Esophagus mucosa (tissue), 1 donor: ENCODE data around the gene L2HGDH. TPM values are rescaled to one million over a fixed set of nuclear protein-coding genes. Genes with fewer than 3 reads are reported as not detected.
"Not testable (repeated sequence)": the region's sequence is repeated elsewhere in the genome, so short reads cannot be mapped to it uniquely, and the experiment has no call there.

Experiments
- ATAC-seq: fragments of 200-7000 bp; cut with Tn5 transposase; one replicate; pipeline ENCODE4 v1.9.1; 2020
- total RNA-seq: library from RNA; stranded (reverse); gene quantifications from one replicate; pipeline ENCODE4 v1.2.4, GENCODE V29; 2023
- donor health status: DM: yes; HTN: yes; CAD: no.

L2HGDH gene
- total RNA-seq, 1 donor from 2014 or later: 6.0 TPM

DNA sequence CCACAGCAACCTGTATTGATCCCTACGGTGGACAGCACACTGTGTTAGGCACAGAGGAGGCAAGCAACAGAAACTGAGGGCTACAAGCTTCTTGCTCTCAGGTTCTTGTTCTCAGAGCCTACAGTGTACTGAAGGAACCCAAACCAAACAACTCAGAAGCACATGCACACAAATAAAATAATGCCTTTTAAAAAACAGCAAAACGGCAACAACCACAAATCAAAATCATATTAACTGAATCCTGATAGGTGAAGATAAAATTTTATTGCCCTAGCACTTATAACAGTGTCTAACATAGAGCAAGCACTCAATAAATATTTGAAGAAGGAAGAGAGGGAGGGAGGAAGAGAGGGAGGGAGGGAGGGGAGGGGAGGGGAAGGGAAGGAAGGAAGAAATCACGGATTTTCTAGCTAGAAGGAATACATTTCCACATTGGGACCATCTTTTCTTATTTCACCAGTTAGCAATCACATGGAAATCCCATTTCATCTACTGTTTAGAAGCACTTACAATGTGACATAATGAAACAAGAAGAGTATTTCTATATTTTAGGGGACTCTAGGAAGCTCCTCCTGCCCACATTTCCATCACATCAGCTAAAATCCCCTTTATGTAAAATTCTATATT is 27.3 kb upstream of the L2HGDH start:
- ATAC-seq: no peak

DNA sequence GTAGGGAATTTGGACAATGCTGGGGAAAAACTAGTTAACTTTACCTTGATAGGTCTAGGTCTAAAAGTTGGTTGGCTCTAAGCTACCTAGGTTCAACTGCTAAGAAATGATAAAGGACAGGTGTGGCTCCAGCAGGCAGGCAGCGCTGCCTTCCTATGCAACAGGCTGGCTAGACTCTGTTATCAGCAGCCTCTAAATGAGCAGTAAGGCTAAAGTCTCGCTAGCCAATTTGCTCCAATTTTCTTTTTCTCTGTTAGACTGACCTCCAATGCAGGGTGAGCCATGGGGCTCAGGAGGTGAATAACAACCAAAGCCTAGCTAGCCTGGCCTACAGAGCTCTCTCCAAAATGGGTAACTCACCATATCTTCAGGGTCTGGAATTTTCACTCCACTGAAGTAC is 26.6 kb upstream of the L2HGDH start:
- ATAC-seq: no peak

DNA sequence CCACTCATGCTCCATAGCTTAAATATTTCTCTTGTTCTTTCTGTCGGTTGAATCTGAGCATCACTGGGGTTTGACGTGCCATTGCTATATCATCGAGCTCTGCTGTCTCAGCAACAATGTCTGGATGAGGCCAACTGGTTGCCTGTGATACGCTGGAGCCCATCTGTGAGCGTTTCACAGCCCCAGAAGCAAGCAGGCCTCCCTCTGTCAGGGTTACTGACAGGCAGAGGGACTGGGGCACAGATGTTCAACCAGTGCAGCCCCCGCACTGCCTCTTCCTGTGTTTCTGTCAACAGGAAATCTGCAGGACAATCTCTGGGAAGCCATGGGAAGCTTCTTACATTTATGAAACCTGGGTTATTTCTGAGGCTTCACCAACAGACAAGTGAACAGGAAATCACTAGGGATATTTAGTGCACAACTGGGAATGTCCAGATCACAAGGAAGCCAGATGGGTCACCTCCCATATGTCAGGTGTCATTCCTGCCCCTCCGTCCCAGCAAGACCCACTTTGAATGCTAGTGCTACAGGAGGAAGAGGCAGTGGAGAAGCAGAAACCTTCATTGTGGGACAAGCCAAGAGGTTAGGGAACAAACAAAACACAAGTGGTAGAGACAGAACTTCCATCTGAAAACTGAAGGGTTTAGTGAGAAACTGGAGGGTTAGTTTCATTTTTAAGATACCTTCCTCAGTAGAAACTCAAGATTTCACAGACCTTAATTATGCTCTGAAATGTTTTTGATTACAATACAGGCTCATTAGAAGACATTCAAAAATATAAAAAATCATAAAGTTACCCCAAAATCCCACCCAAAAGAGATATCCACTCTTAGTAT is 24.2 kb upstream of the L2HGDH start:
- ATAC-seq: no peak

DNA sequence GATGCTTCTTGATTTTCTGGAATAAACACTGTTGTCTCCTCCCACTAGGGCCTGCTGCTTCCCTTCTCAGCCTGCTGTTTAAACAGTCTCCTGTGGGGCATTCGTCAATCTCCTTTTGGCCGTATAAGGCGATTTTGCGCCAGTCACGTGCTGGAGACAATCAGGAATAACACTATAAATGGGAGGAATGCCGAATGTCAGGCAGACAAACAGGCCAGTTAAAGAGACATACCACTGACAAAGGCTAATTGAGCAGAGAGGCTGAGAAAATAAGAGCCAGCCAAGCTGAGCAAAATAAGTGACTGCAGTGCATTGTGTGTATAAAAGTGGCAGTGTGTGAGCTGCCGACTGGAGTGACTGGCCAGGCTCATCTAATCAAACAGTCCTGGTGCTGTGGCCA is 23.4 kb upstream of the L2HGDH start:
- no peak for ATAC-seq

DNA sequence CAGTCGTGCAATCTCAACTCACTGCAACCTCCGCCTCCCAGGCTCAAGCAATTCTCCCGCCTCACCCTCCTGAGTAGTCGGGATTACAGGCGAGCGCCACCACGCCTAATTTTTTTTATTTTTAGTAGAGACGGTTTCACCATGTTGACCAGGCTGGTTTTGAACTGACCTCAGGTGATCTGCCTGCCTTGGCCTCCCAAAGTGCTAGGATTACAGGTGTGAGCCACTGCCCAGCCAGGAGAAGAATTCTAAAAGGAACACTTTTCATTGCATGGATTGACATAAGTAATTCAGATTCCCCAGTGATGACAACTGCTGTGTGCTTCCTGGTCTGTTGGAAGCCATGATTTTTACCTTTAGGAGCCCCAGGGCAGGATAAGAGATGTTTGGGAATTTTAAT is 22.2 kb upstream of the L2HGDH start:
- no peak for ATAC-seq

DNA sequence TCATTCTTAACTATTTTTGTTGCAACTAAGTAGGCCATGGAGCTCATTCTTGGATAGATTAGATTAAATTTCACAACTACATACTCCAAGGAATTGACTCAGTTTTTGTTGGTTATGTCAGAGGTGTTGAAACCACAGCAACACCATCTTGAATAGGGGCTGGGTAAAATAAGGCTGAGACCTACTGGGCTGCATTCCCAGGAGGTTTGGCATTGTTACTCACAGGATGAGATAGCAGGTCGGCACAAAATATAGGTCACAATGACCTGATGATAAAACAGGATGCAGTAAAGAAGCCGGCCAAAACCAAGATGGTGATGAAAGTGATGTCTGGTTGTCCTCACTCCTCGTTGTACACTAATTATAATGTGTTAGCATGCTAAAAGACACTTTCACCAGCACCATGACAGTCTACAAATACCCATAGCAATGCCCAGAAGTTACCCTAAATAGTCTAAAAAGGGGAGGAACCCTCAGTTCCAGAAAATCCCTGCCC is 21.0 kb upstream of the L2HGDH start:
- peak; percentile 37 for ATAC-seq

DNA sequence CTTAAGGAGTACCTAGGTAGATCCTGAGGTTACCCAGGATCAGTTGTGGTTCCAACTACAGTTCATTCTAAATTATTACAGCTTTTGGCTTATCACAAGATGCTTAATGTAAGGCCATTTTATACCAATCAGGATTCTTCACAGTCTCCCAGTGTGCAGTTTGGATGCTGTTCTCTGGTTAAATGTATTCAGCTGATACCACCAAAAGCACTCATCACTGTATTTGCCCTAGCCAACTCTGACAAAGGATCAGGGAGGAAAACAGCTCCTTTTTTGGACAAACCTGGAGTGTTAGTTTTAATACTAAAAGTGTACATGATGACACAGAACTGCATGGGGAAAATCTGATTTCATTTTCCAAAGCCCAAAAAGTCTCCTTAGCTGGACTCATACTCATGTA is 19.6 kb upstream of the L2HGDH start:
- ATAC-seq: no peak

DNA sequence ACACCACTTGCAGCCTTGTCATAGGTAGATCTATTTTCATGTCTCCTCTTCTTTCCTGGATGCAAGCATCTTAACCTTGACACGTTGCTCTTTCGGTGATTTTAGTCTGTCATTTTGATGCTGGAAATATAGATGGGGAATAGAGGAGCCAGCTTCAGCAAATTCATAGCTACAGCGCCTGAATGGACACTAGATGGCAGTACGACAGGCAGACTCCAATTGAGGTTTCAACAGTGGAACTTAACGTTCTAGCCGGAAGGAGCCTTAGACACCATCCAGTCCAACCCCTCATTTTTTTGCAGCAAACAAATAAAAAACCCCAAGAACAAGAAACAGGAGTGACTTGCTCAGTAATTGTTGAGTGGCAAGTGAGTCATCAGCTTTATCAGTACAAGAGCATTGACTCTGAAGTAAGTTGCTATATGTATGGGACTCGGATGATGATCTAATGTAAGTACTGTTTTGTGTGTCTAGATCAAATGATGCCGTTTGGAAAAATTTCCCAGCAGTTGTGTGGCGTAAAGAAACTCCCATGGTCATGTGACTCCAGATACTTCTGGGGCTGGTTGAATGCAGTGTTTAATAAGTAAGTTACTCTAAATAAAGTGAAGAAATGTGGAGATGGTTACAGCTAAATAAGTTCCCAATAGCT is 9.1 kb upstream of the L2HGDH start:
- ATAC-seq: peak; percentile 88

DNA sequence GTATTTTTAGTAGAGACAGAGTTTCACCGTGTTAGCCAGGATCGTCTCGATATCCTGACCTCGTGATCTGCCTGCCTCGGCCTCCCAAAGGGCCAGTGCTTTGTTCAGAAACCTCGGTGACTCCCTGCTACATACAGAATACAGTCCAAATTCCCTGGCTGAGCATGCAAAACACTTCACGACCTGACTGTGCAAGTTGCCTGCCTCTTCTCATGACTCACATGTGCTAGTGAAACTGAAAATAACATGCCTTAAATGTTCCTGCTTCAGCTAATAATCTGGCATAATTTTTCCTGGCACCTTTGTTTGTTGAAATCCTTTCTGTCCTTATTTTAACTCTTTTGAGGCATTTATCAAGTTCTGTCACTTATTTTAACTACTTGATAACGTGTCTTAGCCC is 8.3 kb upstream of the L2HGDH start:
- peak; percentile 84 for ATAC-seq

DNA sequence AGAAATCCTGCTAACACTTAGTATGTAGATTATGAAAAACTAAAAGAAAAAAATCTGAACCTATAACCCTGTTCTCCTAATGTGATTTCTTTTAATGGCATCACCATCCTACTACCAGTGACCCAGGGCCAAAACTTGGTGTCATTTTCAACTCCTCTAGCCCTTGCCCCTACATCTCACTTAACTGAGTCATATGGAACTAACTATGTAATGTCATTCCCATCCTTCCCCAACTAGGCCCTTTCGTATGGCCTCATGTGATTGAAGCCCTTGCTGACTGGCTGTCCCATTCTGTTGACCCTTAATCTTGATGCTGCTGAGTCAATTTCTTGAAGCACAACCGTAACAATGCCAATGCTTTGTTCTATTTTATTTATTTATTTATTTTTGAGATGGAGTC is 7.7 kb upstream of the L2HGDH start:
- peak; percentile 45 for ATAC-seq

DNA sequence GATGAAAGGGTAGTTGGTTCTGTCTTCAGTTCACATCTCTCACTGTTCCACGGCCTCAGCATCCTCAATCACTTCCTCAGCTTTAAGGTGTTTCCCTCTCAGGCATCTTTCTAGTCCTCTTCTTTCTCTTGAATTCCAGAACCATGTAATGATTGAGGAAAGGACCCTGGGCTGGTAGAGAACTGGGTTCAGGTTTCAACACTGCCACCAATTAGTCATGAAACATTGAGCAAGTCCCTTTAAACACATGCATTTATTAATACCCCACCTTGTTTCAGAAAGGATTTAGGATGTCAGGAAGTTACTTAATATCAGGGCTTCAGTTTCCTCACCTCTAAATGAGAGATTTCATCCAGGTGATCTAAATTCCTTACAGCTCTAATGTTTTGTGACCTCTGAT is 7.3 kb upstream of the L2HGDH start:
- peak; percentile 67 for ATAC-seq

DNA sequence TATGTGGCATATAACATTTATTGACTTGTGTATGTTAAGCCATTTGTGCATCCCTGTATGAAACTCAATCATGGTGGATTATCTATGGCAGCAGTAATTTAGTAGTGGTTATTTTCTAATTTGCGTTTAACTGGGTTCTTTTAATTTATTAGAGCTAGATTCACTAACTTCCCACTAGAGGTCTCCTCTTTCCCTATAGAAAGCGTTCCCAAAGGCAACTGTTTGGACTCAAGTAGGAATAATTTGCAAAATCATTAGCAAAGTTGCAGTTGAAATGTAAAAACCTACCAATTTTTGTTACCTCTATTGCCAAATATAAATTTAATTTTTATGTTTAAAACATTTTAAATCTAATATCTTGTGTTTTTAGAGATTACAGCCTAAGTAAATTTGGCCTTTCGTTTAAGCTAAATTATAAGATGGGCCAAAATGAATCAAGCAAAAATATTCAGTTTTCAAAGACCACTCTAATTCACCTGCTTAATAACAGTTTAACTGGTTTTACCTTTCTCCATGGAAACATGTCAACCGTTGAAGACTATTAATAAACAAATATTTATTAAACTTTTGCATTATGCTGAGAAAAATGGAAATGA is 6.1 kb upstream of the L2HGDH start:
- no peak for ATAC-seq

DNA sequence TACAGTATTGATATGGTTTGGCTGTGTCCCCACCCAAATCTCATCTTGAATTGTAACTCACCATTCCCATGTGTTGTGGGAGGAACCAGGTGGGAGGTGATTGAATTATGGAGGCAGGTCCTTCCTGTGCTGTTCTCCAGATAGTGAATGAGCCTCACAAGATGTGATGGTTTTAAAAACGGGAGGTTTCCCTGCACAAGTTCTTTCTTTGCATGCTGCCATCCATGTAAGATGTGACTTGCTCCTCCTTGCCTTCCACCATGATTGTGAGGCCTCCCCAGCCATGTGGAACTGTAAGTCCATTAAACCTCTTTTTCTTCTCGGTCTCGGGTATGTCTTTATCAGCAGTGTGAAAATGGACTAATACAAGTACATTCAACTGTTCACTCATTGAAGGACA is 2.1 kb upstream of the L2HGDH start:
- not testable (repeated sequence) for ATAC-seq

DNA sequence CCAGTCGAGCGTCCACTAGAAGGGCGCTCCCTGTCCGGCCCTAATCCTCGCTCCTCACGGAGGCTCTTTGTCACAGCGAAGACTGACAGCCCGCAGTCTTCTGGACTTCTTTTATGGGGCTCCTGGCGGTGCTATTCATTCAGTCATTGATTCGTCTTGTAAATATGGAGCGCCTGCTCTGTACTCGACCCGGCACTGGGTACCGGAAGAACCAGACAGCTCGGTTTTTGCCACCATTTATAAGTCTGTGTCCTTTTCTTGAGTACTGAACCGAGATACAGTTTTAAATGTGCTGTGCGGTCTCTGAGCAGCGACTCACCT is 665 bp upstream of the L2HGDH start:
- peak; percentile 36 for ATAC-seq

DNA sequence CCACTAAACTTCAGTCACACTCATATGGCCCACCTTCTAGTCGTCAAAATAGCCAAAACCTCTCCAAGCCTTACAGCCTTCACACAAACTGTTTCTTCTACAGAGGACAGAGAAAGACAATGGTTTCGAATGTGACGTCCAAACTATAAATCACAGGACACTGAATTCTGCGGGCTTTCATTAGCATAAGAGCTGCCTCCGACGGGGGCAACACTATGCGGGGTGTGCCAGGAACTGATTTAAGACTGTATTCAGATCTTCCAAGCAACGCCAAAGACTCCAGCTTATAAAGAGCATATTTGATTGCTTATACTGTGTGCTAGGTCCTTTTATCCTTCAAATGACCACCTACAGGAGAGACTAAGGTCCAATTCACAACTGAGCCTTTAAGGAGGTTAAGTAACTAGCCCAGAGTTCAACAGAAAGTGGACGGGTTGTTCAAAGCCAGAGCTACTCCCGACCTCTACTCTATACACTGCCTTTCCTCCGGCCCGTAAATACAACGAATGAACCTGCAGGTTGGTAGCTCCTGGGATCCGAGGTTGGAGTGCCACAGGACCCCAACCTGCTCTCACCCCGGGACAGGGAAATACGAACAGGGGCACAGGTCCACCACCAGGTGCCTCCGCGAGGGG is 575 bp downstream of the L2HGDH start:
- ATAC-seq: no peak

DNA sequence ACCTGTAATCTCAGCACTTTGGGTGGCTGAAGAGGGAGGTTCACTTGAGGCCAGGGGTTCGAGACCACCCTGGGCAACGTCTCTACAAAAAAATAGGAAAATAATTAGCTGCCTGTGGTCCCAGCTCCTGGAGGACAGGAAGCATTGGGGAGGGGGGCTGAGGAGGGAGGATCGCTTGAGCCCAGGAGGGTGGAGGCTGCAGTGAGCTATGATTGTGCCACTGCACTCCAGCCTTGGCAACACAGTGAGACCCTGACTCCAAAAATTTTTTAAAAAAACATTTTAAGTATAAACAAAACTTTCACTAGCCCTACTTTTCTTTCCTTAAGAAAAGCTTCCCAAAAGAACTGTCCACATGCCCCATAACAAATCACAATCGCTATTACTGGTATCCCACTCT is 1.6 kb downstream of the L2HGDH start:
- no peak for ATAC-seq

DNA sequence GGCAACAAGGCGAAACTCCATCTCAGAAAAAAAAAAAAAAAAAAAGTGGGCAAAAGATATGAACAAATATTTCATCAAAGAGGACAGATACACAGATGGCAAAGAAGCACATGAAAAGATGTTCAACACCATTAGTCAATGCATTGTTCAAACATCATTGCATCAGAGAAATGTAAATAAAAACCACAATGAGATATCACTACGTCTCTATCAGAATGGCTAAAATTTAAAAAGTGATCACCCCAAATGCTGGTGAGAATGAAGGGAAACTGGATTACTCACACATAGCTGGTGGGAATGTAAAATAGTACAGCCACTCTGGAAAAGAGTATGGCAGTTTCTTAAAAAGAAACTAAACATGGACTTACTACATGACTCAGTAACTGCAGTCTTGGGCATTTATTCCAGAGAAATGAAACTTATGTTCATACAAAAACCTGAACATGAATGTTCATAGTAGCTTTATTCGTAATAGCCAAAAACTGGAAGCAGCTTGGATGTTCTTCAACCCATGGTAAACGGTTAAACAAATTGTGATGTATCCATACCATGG is 3.6 kb downstream of the L2HGDH start:
- no peak for ATAC-seq

DNA sequence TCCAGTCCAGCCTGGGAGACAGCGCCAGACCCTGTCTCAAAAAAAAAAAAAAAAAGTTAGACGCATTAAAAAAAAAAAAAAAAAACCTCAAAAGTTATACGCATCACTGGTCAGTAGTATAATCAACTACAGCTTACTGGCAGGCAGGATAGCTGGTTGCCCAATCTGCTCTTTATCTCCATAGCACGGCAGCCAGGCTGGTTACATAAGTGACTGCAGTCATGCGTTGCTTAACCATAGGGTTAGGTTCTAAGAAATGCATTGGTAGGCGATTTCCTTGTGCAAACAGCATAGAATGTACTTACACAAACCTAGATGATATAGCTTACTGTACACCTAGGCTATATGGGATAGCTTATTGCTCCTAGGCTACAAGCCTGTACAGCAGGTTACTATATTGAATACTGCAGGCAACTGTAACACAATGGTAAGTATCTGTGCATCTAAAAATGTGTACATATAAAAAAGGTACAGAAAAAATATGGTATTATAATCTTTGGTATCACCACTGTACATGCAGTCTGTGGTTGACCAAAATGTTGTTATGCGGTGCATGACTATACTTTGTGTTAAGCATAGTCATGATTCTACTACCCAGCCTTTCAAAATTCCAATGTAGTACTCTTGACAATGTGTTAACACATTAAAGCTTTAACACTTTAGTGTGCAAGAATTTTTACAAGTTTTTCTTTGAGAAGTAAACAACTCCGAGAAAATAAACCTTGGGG is 8.1 kb downstream of the L2HGDH start:
- ATAC-seq: peak; percentile 97

DNA sequence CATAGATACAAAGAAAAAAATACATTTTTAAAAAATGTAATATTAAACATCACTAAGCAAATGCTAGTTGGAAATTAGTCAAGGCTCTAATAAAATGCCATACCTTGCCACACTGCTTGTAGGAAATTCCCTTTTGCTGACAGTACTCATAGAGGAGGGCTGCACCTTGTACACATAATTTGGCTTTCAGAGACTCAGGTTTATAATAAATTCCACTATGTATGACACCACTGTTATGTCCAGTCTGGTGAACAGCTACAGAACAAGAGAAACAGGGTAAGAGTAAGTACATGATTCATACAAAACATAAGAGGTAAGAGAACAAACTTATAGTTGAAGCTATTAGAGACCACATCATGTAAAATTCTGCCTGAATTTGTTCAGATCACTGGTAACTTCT is 10.1 kb downstream of the L2HGDH start:
- ATAC-seq: no peak

DNA sequence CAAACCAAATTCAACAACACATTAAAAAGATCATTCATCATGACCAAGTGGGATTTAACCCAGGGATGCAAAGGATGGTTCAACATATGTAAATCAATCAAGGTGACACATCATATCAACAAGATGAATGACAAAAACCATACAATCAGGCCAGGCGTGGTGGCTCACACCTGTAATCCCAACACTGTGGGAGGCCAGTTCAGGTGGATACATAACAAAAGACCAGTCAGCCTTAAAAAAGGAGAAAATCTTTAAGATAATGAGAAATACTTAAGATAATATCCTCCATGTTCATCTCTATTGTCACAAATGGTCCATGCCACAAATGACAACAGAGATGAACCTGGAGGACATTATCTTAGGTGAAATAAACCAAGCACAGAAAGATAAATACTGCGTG is 12.4 kb downstream of the L2HGDH start:
- ATAC-seq: no peak

DNA sequence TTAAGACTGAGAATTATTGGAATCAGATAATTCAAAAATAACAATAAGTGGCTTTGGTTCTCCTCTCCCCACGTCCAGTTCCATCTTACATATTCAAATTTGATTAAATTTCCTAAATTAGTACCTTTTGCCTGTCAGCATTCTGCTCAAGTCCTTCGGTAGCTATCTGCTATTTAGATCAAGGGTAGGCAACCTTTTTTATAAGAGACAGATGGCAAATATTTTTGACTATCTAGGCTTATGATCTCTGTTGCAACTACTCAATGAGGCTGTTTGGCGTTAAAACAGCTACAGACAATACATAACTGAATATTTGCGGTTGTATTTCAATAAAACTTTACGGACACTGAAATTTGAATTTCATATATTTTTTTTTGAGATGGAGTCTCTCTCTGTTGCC is 21.7 kb downstream of the L2HGDH start:
- ATAC-seq: no peak

DNA sequence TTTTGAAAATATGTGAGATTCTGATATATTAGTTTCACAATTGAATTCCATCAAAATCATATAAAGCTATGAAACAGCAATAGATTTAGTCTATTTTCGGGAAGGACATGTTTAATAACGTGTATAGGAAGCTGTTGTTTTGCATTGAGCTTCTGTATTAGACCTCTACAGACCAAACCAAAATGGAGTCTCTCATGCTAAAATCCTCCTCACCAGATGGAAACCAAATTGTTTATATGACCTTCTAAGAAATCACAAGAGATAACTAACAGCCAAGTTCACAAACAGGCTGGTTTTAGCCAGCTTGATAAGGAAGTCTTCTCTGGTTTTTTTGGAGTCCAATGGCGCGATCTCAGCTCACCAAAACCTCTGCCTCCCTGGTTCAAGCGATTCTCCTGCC is 23.9 kb downstream of the L2HGDH start:
- ATAC-seq: no peak
